ENCODE measurements around the gene UGT2B17.
"Not testable (repeated sequence)": the region's sequence is repeated elsewhere in the genome, so short reads cannot be mapped to it uniquely, and the experiment has no call there.

UGT2B17 gene

GRCh38 chr4:68576272-68577125 lies at the start of gene UGT2B17:
TSS of gene UGT2B17 (minus strand) at chr4:68576322. CDS start at chr4:68568484, 7,838 bp downstream.
- no peak for DNase-seq (ENCODE audit: low spot score)

DNA sequence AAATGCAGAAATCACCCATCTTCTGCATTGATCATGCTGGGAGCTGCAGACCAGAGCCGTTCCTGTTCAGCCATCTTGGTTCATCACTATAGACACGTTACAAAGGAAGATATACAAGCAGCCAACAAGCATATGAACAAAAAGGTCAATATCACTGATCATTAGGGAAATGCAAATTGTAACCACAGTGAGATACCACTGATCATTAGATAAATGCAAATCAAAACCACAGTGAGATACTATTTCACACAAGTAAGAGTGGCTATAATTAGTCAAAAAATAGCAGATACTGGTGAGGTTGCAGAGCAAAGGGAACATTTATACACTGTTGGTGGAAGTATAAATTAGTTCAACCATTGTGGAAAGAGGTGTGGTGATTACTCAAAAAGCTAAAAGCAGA lies 46.6 kb upstream of the UGT2B17 start:
- DNase-seq (ENCODE audit: low spot score) = not testable (repeated sequence)

GRCh38 chr4:68617003-68617698 lies 41.0 kb upstream of the UGT2B17 start:
- DNase-seq (ENCODE audit: low spot score) = no peak

GRCh38 chr4:68615699-68616422 lies 39.7 kb upstream of the UGT2B17 start:
- no peak for DNase-seq (ENCODE audit: low spot score)

DNA sequence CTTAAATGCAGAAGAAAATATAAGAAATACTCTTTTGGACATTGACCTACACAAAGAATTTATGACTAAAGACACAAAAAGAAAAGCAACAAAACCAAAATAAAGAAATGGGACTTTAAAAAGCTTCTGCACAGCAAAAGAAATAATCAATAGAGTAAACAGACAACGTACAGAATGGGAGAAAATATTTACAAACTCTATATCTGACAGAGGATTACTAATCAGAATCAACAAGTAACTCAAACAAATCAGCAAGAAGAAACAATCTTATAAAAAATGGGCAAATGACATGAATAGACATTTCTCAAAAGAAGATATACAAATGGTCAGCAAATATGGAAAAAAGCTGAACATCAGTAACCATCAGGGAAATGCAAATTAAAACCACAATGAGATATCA lies 37.6 kb upstream of the UGT2B17 start:
- no peak for DNase-seq (ENCODE audit: low spot score)

GRCh38 chr4:68606240-68606639 lies 30.1 kb upstream of the UGT2B17 start:
- no peak for DNase-seq (ENCODE audit: low spot score)

DNA sequence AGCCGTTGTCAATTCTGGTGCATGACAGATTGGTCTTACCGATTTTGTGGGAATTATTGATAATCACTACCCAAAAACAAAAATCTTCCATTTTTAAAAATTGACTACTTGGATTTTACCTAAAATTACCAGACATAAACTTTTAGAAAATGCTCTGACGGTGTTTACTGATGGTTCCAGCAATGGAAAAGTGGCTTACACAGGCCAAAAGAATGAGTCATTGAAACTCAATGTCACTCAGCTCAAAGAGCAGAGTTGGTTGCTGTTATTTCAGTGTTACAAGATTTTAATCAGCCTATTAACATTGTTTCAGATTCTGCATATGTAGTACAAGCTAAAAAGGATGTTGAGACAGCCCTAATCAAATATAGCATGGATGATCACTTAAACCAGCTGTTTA lies 23.0 kb upstream of the UGT2B17 start:
- DNase-seq (ENCODE audit: low spot score) = no peak

DNA sequence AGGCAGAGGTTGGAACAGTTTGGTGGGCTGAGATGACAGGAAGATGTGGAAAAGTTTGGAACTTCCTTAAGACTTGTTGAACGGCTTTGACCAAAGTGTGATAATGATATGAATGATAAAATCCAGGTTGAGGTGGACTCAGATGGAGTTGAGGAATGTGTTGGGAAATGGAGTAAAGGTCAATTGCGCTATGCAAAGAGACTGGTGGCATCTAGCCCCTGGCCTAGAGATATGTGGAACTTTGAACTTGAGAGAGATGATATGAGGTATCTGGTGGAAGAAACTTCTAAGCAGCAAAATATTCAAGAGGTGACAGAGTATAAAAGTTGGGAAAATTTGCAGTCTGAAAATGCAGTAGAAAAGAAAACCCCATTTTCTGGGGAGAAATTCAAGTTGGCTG lies 21.4 kb upstream of the UGT2B17 start:
- DNase-seq (ENCODE audit: low spot score) = no peak

- no peak for DNase-seq (ENCODE audit: low spot score)
These were observed 18.6 kb upstream of the UGT2B17 start for GRCh38 chr4:68594678-68595077.

- no peak for DNase-seq (ENCODE audit: low spot score)
These were observed 17.0 kb upstream of the UGT2B17 start for GRCh38 chr4:68593112-68593511.

DNA sequence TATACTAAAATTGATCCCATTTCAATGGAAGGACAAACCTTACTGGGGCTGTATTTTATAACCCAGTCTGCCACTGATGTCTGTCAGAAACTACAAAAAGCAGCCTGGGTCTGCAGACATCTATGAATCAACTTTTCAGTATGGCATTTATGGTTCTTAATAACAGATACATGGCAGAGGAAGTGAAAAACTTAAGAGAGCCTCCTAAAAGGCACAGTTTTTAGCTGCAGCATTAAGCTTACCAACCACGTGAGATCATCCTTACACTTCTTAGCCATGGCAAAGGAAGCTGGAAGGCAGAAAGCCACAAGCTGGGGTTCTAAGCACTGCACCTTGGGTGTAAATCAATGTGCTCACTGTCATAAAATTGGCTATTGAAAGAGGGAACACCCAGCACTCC lies 16.6 kb upstream of the UGT2B17 start:
- DNase-seq (ENCODE audit: low spot score) = no peak

- no peak for DNase-seq (ENCODE audit: low spot score)
These were observed 15.1 kb upstream of the UGT2B17 start for GRCh38 chr4:68591204-68591603.

DNA sequence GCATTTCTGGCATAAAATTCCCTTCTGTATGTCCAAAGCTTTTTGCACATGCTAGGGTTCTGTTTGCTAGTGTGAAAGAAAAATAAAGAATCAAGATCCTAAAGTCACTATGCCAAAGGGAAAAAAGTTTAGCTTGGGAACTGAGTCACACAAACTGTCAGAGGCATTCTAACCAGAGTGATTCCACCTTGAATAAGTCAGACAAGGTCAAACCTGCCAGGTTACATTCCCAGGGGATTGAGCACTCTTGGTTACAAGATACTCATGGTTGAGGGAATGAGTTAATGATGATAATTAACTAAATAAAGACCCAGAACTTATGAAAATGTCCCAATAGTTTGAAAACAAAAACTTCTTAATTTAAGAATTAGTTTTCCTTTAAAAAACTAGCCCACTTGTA lies 13.7 kb upstream of the UGT2B17 start:
- no peak for DNase-seq (ENCODE audit: low spot score)

DNA sequence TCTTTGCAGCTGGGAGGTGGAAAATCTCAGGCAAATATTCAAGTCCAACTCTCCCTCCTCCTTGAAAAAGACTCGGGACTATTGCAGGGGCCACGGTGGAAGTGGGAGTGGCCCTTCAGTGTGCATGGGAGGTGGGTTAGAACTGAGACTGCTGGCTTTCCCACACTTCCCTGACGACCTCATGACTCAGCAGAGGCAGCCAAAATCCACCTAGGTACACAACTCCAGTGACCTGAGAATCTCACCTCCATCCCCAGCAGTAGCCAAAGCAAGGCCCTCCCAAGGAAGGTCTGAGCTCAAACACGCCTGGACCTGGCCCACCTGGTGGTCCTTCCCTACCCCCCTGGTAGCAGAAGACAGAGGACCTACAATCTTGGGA lies 6.2 kb upstream of the UGT2B17 start:
- no peak for DNase-seq (ENCODE audit: low spot score)

- no peak for DNase-seq (ENCODE audit: low spot score)
These were observed 5.5 kb upstream of the UGT2B17 start for GRCh38 chr4:68581383-68582338.

DNA sequence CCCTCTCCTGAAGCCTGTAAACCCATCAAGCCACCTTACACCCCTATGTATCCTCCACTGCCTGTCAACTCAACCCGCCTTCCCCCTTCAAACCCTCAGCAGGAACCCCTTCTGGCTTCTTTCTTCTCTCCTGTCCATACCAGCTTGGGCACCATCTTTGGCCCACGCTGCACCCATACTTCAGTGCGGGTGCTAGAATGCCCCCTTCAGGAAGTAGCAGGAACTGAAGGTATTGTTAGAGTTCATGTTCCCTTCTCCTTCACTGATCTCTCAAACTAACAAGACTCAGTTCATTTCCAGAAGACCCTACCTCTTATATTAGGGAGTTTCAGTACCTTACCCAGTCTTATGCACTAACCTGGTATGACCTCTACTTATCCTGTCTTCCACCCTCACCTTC lies 1.5 kb upstream of the UGT2B17 start:
- no peak for DNase-seq (ENCODE audit: low spot score)

- not testable (repeated sequence) for DNase-seq (ENCODE audit: low spot score)
These were observed 486 bp downstream of the UGT2B17 start for GRCh38 chr4:68575636-68576035.

DNA sequence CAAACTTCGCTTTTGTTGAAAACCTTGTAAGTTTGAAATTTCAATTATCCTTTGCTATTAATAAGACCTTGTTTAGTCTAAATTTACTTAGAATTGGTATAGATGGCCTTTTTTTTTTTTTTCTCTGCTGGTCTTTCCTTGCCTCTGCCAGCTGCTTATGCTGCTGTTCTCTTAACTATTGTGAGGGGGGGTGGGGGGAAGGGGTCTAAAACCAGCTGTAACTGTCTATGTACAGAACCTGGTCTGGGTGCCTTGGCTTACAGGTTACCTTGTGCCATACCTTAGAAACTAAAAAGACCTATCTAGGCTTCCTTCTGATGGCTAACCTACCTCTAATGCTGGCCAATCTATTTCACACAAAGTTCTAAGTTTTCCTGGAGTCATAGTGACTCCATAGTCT lies 1.0 kb downstream of the UGT2B17 start:
- no peak for DNase-seq (ENCODE audit: low spot score)

- DNase-seq (ENCODE audit: low spot score) = no peak
These were observed 3.4 kb downstream of the UGT2B17 start for GRCh38 chr4:68572653-68573170.

GRCh38 chr4:68570122-68570507 lies 6.0 kb downstream of the UGT2B17 start:
- no peak for DNase-seq (ENCODE audit: low spot score)

DNA sequence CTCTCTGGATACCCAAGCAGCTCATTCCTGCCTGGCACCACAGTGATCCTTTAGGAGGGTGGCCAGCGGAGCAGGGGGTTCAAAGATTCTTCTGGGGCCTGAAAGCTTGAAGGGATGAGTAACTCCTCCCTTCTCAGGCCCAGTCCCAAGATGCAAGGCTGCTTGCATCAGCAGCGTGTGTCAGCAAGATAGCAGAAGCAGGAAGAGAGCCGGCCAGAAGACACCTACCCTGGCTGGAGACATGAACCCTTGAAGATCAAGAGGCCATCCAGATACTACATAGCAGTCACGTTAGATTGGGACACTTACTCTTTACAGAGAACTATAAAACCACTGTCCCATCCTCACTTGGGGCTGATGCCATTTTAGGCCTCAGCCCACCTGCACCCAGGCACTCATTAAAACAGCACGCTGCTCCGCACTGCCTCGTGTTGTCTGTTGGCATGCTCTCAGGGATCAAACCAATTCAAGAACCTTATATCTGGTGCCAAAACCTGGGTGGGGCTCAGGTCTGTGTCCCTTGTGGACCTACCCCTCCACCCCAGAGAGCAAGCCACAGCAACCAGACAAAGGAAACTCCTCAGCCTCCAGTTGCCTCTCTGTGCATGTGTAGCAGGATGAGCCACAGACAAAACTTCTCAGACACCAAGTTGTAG lies 6.5 kb downstream of the UGT2B17 start:
- DNase-seq (ENCODE audit: low spot score) = no peak
